ENCODE measurements around the gene EZR. TPM values are rescaled to one million over a fixed set of nuclear protein-coding genes. Genes with fewer than 3 reads are reported as not detected.

The EZR gene
- total and polyA plus RNA-seq, 9 of the 15 experiments (the other 6 are each of a cell fraction or from before 2014, with no cell fraction given) = 36.5 to 162 (median 104) TPM

DNA sequence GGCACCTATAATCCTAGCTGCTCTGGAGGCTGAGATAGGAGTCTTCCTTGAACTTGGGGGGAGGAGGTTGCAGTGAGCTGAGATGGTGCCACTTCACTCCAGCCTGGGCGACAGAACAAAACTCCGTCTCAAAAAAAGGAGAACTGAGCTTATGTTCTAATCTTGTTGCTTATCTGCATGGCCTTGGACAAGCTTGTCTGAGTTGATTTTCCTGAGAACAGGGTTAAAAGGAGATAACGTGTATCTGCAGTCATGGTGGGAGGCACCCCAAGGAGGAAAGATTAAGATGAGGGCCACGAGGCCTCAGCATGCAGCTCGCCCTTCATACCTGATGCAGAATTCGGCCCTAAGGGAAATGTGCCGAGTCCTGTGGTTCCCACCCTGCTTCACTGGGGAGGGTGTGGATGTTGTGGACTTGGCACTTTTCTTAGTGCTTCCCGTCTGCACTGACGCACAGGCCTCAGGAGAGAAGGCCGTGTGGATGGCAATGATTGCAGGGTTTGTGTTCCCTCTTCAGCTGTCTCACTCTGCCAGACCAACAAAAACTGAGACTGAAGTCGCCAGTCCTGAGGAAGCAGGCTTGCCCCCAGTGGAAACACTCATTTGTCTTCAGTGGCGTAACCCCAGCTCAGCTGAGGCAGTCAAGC is 56.3 kb downstream of the EZR start (continued):
- TF ChIP-seq PHF21A (IDR thresholded peaks at IDR 0.05; ENCODE audit: borderline replicate concordance, low read depth) (no peak), HDAC6 (IDR thresholded peaks at IDR 0.05; ENCODE audit: low read depth, low read length) (no peak), FOSL1 (tag; conservative IDR thresholded peaks at IDR 0.05) (peak; percentile 47; the same call in 1 of the 2 replicates), ZNF134 (CRISPR knock-in tag; conservative IDR thresholded peaks at IDR 0.05) (no peak; the same call in 1 of the 2 replicates), ERF (CRISPR knock-in tag; IDR thresholded peaks at IDR 0.05) (no peak), ZNF766 (CRISPR knock-in tag; conservative IDR thresholded peaks at IDR 0.05) (peak; percentile 95), BCOR (IDR thresholded peaks at IDR 0.05) (peak; percentile 94), POLR3A (IDR thresholded peaks at IDR 0.05; ENCODE audit: borderline replicate concordance, extremely low read depth, insufficient read depth, insufficient read length) (no peak), KLF16 (IDR thresholded peaks at IDR 0.05) (peak; percentile 96), MEF2D (tag; conservative IDR thresholded peaks at IDR 0.05; ENCODE audit: low read depth) (0 out of 2 replicates have a peak, but pooled peaks have one; percentile 74)
- TF ChIP-seq, protein P1, sequence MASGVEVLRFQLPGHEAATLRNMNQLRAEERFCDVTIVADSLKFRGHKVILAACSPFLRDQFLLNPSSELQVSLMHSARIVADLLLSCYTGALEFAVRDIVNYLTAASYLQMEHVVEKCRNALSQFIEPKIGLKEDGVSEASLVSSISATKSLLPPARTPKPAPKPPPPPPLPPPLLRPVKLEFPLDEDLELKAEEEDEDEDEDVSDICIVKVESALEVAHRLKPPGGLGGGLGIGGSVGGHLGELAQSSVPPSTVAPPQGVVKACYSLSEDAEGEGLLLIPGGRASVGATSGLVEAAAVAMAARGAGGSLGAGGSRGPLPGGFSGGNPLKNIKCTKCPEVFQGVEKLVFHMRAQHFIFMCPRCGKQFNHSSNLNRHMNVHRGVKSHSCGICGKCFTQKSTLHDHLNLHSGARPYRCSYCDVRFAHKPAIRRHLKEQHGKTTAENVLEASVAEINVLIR (CRISPR knock-in tag; IDR thresholded peaks at IDR 0.05) = no peak
- TF ChIP-seq, protein P2, sequence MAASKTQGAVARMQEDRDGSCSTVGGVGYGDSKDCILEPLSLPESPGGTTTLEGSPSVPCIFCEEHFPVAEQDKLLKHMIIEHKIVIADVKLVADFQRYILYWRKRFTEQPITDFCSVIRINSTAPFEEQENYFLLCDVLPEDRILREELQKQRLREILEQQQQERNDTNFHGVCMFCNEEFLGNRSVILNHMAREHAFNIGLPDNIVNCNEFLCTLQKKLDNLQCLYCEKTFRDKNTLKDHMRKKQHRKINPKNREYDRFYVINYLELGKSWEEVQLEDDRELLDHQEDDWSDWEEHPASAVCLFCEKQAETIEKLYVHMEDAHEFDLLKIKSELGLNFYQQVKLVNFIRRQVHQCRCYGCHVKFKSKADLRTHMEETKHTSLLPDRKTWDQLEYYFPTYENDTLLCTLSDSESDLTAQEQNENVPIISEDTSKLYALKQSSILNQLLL (CRISPR knock-in tag; IDR thresholded peaks at IDR 0.05; ENCODE audit: borderline replicate concordance) = no peak
- TF ChIP-seq, protein P3, sequence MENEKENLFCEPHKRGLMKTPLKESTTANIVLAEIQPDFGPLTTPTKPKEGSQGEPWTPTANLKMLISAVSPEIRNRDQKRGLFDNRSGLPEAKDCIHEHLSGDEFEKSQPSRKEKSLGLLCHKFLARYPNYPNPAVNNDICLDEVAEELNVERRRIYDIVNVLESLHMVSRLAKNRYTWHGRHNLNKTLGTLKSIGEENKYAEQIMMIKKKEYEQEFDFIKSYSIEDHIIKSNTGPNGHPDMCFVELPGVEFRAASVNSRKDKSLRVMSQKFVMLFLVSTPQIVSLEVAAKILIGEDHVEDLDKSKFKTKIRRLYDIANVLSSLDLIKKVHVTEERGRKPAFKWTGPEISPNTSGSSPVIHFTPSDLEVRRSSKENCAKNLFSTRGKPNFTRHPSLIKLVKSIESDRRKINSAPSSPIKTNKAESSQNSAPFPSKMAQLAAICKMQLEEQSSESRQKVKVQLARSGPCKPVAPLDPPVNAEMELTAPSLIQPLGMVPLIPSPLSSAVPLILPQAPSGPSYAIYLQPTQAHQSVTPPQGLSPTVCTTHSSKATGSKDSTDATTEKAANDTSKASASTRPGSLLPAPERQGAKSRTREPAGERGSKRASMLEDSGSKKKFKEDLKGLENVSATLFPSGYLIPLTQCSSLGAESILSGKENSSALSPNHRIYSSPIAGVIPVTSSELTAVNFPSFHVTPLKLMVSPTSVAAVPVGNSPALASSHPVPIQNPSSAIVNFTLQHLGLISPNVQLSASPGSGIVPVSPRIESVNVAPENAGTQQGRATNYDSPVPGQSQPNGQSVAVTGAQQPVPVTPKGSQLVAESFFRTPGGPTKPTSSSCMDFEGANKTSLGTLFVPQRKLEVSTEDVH (IDR thresholded peaks at IDR 0.05; ENCODE audit: low read depth, partially characterized antibody) = no peak
- TF ChIP-seq, protein P4, sequence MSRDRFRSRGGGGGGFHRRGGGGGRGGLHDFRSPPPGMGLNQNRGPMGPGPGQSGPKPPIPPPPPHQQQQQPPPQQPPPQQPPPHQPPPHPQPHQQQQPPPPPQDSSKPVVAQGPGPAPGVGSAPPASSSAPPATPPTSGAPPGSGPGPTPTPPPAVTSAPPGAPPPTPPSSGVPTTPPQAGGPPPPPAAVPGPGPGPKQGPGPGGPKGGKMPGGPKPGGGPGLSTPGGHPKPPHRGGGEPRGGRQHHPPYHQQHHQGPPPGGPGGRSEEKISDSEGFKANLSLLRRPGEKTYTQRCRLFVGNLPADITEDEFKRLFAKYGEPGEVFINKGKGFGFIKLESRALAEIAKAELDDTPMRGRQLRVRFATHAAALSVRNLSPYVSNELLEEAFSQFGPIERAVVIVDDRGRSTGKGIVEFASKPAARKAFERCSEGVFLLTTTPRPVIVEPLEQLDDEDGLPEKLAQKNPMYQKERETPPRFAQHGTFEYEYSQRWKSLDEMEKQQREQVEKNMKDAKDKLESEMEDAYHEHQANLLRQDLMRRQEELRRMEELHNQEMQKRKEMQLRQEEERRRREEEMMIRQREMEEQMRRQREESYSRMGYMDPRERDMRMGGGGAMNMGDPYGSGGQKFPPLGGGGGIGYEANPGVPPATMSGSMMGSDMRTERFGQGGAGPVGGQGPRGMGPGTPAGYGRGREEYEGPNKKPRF (IDR thresholded peaks at IDR 0.05; ENCODE audit: low read depth, low read length) = no peak
- TF ChIP-seq, protein P5, sequence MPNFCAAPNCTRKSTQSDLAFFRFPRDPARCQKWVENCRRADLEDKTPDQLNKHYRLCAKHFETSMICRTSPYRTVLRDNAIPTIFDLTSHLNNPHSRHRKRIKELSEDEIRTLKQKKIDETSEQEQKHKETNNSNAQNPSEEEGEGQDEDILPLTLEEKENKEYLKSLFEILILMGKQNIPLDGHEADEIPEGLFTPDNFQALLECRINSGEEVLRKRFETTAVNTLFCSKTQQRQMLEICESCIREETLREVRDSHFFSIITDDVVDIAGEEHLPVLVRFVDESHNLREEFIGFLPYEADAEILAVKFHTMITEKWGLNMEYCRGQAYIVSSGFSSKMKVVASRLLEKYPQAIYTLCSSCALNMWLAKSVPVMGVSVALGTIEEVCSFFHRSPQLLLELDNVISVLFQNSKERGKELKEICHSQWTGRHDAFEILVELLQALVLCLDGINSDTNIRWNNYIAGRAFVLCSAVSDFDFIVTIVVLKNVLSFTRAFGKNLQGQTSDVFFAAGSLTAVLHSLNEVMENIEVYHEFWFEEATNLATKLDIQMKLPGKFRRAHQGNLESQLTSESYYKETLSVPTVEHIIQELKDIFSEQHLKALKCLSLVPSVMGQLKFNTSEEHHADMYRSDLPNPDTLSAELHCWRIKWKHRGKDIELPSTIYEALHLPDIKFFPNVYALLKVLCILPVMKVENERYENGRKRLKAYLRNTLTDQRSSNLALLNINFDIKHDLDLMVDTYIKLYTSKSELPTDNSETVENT (CRISPR knock-in tag; IDR thresholded peaks at IDR 0.05) = no peak
- TF ChIP-seq, protein P6, sequence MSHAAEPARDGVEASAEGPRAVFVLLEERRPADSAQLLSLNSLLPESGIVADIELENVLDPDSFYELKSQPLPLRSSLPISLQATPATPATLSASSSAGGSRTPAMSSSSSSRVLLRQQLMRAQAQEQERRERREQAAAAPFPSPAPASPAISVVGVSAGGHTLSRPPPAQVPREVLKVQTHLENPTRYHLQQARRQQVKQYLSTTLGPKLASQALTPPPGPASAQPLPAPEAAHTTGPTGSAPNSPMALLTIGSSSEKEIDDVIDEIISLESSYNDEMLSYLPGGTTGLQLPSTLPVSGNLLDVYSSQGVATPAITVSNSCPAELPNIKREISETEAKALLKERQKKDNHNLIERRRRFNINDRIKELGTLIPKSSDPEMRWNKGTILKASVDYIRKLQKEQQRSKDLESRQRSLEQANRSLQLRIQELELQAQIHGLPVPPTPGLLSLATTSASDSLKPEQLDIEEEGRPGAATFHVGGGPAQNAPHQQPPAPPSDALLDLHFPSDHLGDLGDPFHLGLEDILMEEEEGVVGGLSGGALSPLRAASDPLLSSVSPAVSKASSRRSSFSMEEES (CRISPR knock-in tag; IDR thresholded peaks at IDR 0.05) = no peak; the same call in 1 of the 2 replicates
